CD4-positive, alpha-beta memory T cell (primary cell): ENCODE data around the gene KIAA1614. TPM values are rescaled to one million over a fixed set of nuclear protein-coding genes. Genes with fewer than 3 reads are reported as not detected.

ENCODE experiments used
- CTCF ChIA-PET: fragments of 350-600 bp; sonication (Branson Sonifier 250); formaldehyde crosslinking; loops from one replicate; lab custom pipeline; 2021; ENCODE audit warnings: inconsistent platforms; ENCODE audit not compliant: partially characterized antibody; lab: Charles Lee
- POLR2A ChIA-PET: fragments of 350-600 bp; sonication (Branson Sonifier 250); formaldehyde crosslinking; loops from one replicate; lab custom pipeline; 2021; ENCODE audit not compliant: partially characterized antibody; lab: Charles Lee
- DNase-seq, 5 donors: peaks; one replicate each; pipeline versions ENCODE4 v3.0.0 to v3.0.0-alpha.2; 2020 to 2022; ENCODE audit warnings: mixed read lengths in 1 of 5
- H3K27ac ChIP-seq: one replicate; pipeline ENCODE4 v1.7.0; 2013; ENCODE audit warnings: low read depth, low read length
- H3K27me3 ChIP-seq: 2 replicates; pipeline ENCODE4 v1.7.0; 2013; ENCODE audit warnings: mild to moderate bottlenecking, low read length, moderate library complexity; ENCODE audit not compliant: insufficient read depth
- H3K36me3 ChIP-seq: 2 replicates; pipeline ENCODE4 v1.7.0; 2013; ENCODE audit warnings: mild to moderate bottlenecking, low read length, moderate library complexity; ENCODE audit not compliant: insufficient read depth
- H3K4me1 ChIP-seq: 2 replicates; pipeline ENCODE4 v1.7.0; 2013; ENCODE audit warnings: mild to moderate bottlenecking, low read length, moderate library complexity; ENCODE audit not compliant: insufficient read depth
- H3K4me3 ChIP-seq, 2 donors: one replicate each; pipeline ENCODE4 v1.7.0; 2013; ENCODE audit warnings: low read length in 2 of 2, mild to moderate bottlenecking in 1 of 2
- H3K9me3 ChIP-seq, 2 donors: one replicate each; pipeline ENCODE4 v1.7.0; 2013; ENCODE audit warnings: low read length in 2 of 2, control low read depth in 1 of 2; ENCODE audit not compliant: control insufficient read depth in 1 of 2
- H3K27ac Mint-ChIP-seq, 7 donors: one replicate each; pipeline ENCODE4 v1.8.0; 2020 to 2021; ENCODE audit warnings: mixed read lengths in 7 of 7, mild to moderate bottlenecking in 6 of 7, inconsistent platforms in 3 of 7, moderate library complexity in 3 of 7
- H3K27me3 Mint-ChIP-seq, 2 donors: one replicate each; pipeline ENCODE4 v1.8.0; 2020 to 2021; ENCODE audit warnings: mixed read lengths in 2 of 2
- H3K36me3 Mint-ChIP-seq, 2 donors: one replicate each; pipeline ENCODE4 v1.8.0; 2020 to 2021; ENCODE audit warnings: mixed read lengths in 2 of 2, inconsistent platforms in 1 of 2, mild to moderate bottlenecking in 1 of 2
- H3K4me1 Mint-ChIP-seq, 4 donors: one replicate each; pipeline ENCODE4 v1.8.0; 2020 to 2021; ENCODE audit warnings: mixed read lengths in 4 of 4, mild to moderate bottlenecking in 1 of 4
- H3K4me3 Mint-ChIP-seq, 8 donors: one replicate each; pipeline ENCODE4 v1.8.0; 2020 to 2021; ENCODE audit warnings: mixed read lengths in 8 of 8, mild to moderate bottlenecking in 7 of 8, moderate library complexity in 6 of 8, inconsistent platforms in 3 of 8
- H3K9me3 Mint-ChIP-seq, 8 donors: one replicate each; pipeline ENCODE4 v1.8.0; 2020 to 2021; ENCODE audit warnings: mixed read lengths in 8 of 8, mild to moderate bottlenecking in 5 of 8, inconsistent platforms in 3 of 8, moderate library complexity in 1 of 8
- intact Hi-C: fragments of 100-400 bp; cut with micrococcal nuclease; formaldehyde crosslinking; loops from one replicate; pipeline ENCODE4 v1.15.1; 2023
- polyA plus RNA-seq, 2 donors: library from polyadenylated mRNA; unstranded; fragments of 300-500 nt; fragmentation: Illumina TruSeq; gene quantifications; one replicate each; pipeline ENCODE4 v1.2.3, GENCODE V29; 2021
- total RNA-seq, 2 experiments: library from RNA; stranded (reverse); gene quantifications; one replicate each; pipeline ENCODE4 v1.2.3, GENCODE V29; 2021

Gene KIAA1614
- total and polyA plus RNA-seq, 4 experiments from 2014 or later = 0.12 to 0.61 TPM; not detected in 2

- H3K4me1 Mint-ChIP-seq = peaks cover 0 to 23% (median 3%) of the 10 kb centered on the region in 4 donors
- Histone ChIP-seq H3K27ac (no peak overlapping the region), H3K4me1 (no peaks in the 10 kb centered on the region), H3K9me3 (peaks cover 0 to 1% of the 10 kb centered on the region in 2 donors), H3K4me3 (no peak overlapping the region), H3K36me3 (no peaks in the 10 kb centered on the region), H3K27me3 (no peaks in the 10 kb centered on the region)
- peaks cover 21 to 35% of the 10 kb centered on the region in 2 donors for H3K36me3 Mint-ChIP-seq
- peak overlapping the region in 1 of 7 donors; percentile 43 for H3K27ac Mint-ChIP-seq
- peaks cover 0 to 19% (median 16%) of the 10 kb centered on the region in 8 donors for H3K9me3 Mint-ChIP-seq
- intact Hi-C loops = no loop called here
- ChIA-PET POLR2A (no interaction called here), CTCF (interaction anchor here (0.6 kb wide), 1 partner anchor 213 kb away, joined by 3 read pairs; no protein-coding TSS in a partner anchor)
- H3K27me3 Mint-ChIP-seq = no peaks in the 10 kb centered on the region
- DNase-seq = no peak
- peak overlapping the region in 1 of 8 donors; percentile 46 for H3K4me3 Mint-ChIP-seq
These were observed 38.6 kb downstream of the KIAA1614 start for GRCh38 chr1:180951186-180951745.

GRCh38 chr1:180951836-180952656 lies 39.3 kb downstream of the KIAA1614 start:
- Mint-ChIP-seq H3K36me3 (peaks cover 15 to 29% of the 10 kb centered on the region in 2 donors), H3K4me3 (peak overlapping the region in 3 of 8 donors; percentile 10 to 46 (median 12)), H3K27ac (no peak overlapping the region), H3K27me3 (no peaks in the 10 kb centered on the region), H3K4me1 (peaks cover 1 to 18% (median 4%) of the 10 kb centered on the region in 4 donors), H3K9me3 (peaks cover 0 to 12% (median 10%) of the 10 kb centered on the region in 8 donors)
- no peak overlapping the region for H3K4me3 ChIP-seq
- H3K4me1 ChIP-seq = no peaks in the 10 kb centered on the region
- intact Hi-C loops = no loop called here
- no peaks in the 10 kb centered on the region for H3K36me3 ChIP-seq
- H3K9me3 ChIP-seq = no peaks in the 10 kb centered on the region
- ChIA-PET CTCF (interaction anchor here (1.6 kb wide), 1 partner anchor 11 kb away, joined by 5 read pairs; no protein-coding TSS in a partner anchor), POLR2A (interaction anchor here (0.6 to 1.4 kb wide), 2 partner anchors 22 to 70 kb away, joined by 4 read pairs; partner anchors contain the start of gene STX6)
- H3K27ac ChIP-seq = no peak overlapping the region
- H3K27me3 ChIP-seq = no peaks in the 10 kb centered on the region
- DNase-seq = no peak

GRCh38 chr1:180952657-180953013 lies 39.9 kb downstream of the KIAA1614 start:
- Histone ChIP-seq H3K9me3 (no peaks in the 10 kb centered on the region), H3K4me1 (no peaks in the 10 kb centered on the region), H3K27ac (no peak overlapping the region), H3K4me3 (no peak overlapping the region), H3K36me3 (no peaks in the 10 kb centered on the region), H3K27me3 (no peaks in the 10 kb centered on the region)
- Mint-ChIP-seq H3K27me3 (no peaks in the 10 kb centered on the region), H3K9me3 (peaks cover 0 to 6% (median 5%) of the 10 kb centered on the region in 8 donors), H3K4me1 (peaks cover 1 to 18% (median 4%) of the 10 kb centered on the region in 4 donors), H3K36me3 (peaks cover 15 to 23% of the 10 kb centered on the region in 2 donors), H3K27ac (no peak overlapping the region), H3K4me3 (no peak overlapping the region)
- intact Hi-C loops = no loop called here
- ChIA-PET CTCF (interaction anchor here (0.7 to 1.6 kb wide), 2 partner anchors 10 to 728 kb away, joined by 4 to 5 read pairs; no protein-coding TSS in a partner anchor), POLR2A (interaction anchor here (0.6 to 1.4 kb wide), 2 partner anchors 22 to 69 kb away, joined by 4 read pairs; partner anchors contain the start of gene STX6)
- DNase-seq = no peak

GRCh38 chr1:180953291-180954004 lies 40.8 kb downstream of the KIAA1614 start:
- intact Hi-C loops = no loop called here
- ChIA-PET CTCF (interaction anchor here (0.7 to 1.6 kb wide), 2 partner anchors 9 to 728 kb away, joined by 4 to 5 read pairs; no protein-coding TSS in a partner anchor), POLR2A (interaction anchor here (1.2 to 1.4 kb wide), 2 partner anchors 69 to 70 kb away, joined by 3 to 4 read pairs; partner anchors contain the start of gene STX6)
- H3K36me3 ChIP-seq = no peaks in the 10 kb centered on the region
- H3K4me3 ChIP-seq = peak overlapping the region in 1 of 2 donors; percentile 54
- H3K4me1 ChIP-seq = no peaks in the 10 kb centered on the region
- DNase-seq = peak in 1 of 5 donors; percentile 3
- H3K4me3 Mint-ChIP-seq = peak overlapping the region; percentile 57 to 86 (median 81)
- H3K9me3 ChIP-seq = no peaks in the 10 kb centered on the region
- peaks cover 14 to 17% of the 10 kb centered on the region in 2 donors for H3K36me3 Mint-ChIP-seq
- H3K4me1 Mint-ChIP-seq = peaks cover 1 to 18% (median 4%) of the 10 kb centered on the region in 4 donors
- H3K27ac Mint-ChIP-seq = peak overlapping the region in 1 of 7 donors; percentile 57
- H3K27me3 ChIP-seq = no peaks in the 10 kb centered on the region
- H3K9me3 Mint-ChIP-seq = peaks cover 0 to 2% (median 0%) of the 10 kb centered on the region in 8 donors
- H3K27ac ChIP-seq = no peak overlapping the region
- no peaks in the 10 kb centered on the region for H3K27me3 Mint-ChIP-seq

GRCh38 chr1:180954005-180954800 lies 41.5 kb downstream of the KIAA1614 start:
- H3K36me3 Mint-ChIP-seq = peaks cover 15% of the 10 kb centered on the region in 2 donors
- POLR2A ChIA-PET = interaction anchor here (1.2 kb wide), 1 partner anchor 69 kb away, joined by 3 read pairs; no protein-coding TSS in a partner anchor
- peaks cover 1 to 18% (median 4%) of the 10 kb centered on the region in 4 donors for H3K4me1 Mint-ChIP-seq
- DNase-seq = peak; percentile 52 to 76 (median 70)
- peaks cover 0 to 2% (median 0%) of the 10 kb centered on the region in 8 donors for H3K9me3 Mint-ChIP-seq
- CTCF ChIA-PET = interaction anchor here (0.8 kb wide), 1 partner anchor 13 kb away, joined by 3 read pairs; no protein-coding TSS in a partner anchor
- Histone ChIP-seq H3K27ac (no peak overlapping the region), H3K27me3 (no peaks in the 10 kb centered on the region), H3K9me3 (no peaks in the 10 kb centered on the region), H3K36me3 (no peaks in the 10 kb centered on the region), H3K4me1 (no peaks in the 10 kb centered on the region), H3K4me3 (peak overlapping the region in 1 of 2 donors; percentile 54)
- H3K4me3 Mint-ChIP-seq = peak overlapping the region; percentile 45 to 87 (median 79)
- H3K27ac Mint-ChIP-seq = peak overlapping the region in 4 of 7 donors; percentile 25 to 88 (median 61)
- H3K27me3 Mint-ChIP-seq = no peaks in the 10 kb centered on the region
- intact Hi-C loops = no loop called here

DNA sequence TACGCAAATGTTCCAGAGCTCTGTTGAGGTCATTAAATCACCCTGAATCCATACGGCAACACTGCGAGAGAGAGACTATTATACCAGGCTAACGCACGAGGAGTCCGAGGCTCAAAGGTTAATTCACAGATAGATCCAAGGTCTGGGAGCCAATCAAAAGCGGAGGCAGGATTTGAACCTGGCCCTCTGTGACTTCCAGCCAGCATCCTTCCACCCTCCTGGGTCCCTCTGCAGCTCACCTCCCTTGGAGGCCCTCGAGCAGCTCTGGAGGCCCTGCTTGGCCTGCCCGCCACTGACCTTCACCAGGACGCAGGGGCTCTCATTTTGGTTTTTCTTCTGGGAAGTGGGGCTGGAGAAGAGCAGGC lies 42.1 kb downstream of the KIAA1614 start:
- peaks cover 1 to 18% (median 4%) of the 10 kb centered on the region in 4 donors for H3K4me1 Mint-ChIP-seq
- no peak for DNase-seq
- H3K27ac Mint-ChIP-seq = peak overlapping the region in 3 of 7 donors; percentile 22 to 59 (median 25)
- peak overlapping the region in 1 of 2 donors; percentile 54 for H3K4me3 ChIP-seq
- H3K27ac ChIP-seq = no peak overlapping the region
- no peaks in the 10 kb centered on the region for H3K9me3 ChIP-seq
- H3K4me3 Mint-ChIP-seq = peak overlapping the region; percentile 60 to 87 (median 79)
- ChIA-PET CTCF (interaction anchor here (0.8 kb wide), 1 partner anchor 12 kb away, joined by 3 read pairs; no protein-coding TSS in a partner anchor), POLR2A (no interaction called here)
- H3K27me3 Mint-ChIP-seq = no peaks in the 10 kb centered on the region
- peaks cover 13 to 16% of the 10 kb centered on the region in 2 donors for H3K36me3 Mint-ChIP-seq
- peaks cover 0 to 2% (median 0%) of the 10 kb centered on the region in 8 donors for H3K9me3 Mint-ChIP-seq
- intact Hi-C loops = no loop called here
- no peaks in the 10 kb centered on the region for H3K4me1 ChIP-seq
- no peaks in the 10 kb centered on the region for H3K27me3 ChIP-seq
- H3K36me3 ChIP-seq = no peaks in the 10 kb centered on the region
